ENCODE results near the gene PLCB4.

DNA sequence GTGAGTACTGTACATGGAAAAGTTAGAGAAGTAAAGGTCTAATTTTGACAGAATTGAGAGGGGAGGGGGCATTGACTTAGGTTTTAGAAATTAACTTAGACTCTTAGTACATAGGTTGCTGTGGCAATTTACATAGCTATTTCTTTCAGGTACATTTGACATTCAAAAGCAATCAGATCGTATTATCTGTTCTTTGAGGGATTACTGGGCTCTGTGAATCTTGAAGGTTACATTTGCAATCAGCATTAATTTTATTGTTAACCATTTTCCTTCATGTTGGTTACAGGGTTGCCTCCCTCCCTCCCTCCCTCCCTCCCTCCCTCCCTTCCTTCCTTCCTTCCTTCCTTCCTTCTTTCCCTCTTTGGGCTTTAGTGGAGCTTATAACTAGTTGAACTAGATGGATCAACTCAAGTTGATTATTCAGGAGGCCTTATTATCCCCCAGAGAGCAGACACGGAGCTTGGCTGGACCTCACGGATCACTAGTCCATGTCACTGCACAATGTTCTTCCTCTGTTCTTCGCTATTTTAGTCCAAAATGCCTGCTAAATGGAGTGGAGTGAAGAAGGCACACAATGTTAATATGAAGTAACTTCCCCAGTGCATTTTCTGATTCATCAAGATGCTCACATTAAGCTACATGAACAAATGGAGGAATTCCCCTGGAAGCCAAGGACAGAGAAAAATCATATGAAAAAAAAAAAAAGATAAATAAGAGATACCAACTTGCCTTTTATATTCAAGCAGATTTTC lies 87.8 kb downstream of the PLCB4 start:
- TF ChIP-seq POLR2A (IDR thresholded peaks at IDR 0.05; ENCODE audit: low read depth, low read length), result no peak
- no peak for TF ChIP-seq TAF1 (IDR thresholded peaks at IDR 0.05; ENCODE audit: low read depth, low read length)
